Right lobe of liver (tissue), 6 donors: ENCODE results near the gene RAP2B. TPM values are rescaled to one million over a fixed set of nuclear protein-coding genes. Genes with fewer than 3 reads are reported as not detected.

Experiments used
- ATAC-seq, 4 donors: fragments of 200-7000 bp; cut with Tn5 transposase; one replicate each; pipeline ENCODE4 v1.9.1; 2020; ENCODE audit warnings: mild to moderate bottlenecking in 4 of 4, moderate library complexity in 4 of 4
- DNase-seq, 3 donors: peaks; one replicate each; pipeline ENCODE4 v3.0.0-alpha.2; 2020
- H3K27ac ChIP-seq, 3 donors: fragments of 200-600 bp; one replicate each; pipeline ENCODE4 v1.8.0; 2022
- H3K27me3 ChIP-seq, 2 donors: fragments of 200-600 bp; one replicate each; pipeline ENCODE4 v1.8.0; 2022
- H3K36me3 ChIP-seq, 4 donors: fragments of 200-600 bp; sonication (generic) in 1 of 4; one replicate each; pipeline versions ENCODE4 v1.5.1 to v1.8.0; 2017 to 2022; ENCODE audit warnings: control low read depth in 1 of 4
- H3K4me1 ChIP-seq, 4 donors: fragments of 200-600 bp; sonication (generic) in 1 of 4; one replicate each; pipeline versions ENCODE4 v1.5.1 to v1.8.0; 2017 to 2022; ENCODE audit warnings: control low read depth in 1 of 4
- H3K4me3 ChIP-seq, 3 donors: fragments of 200-600 bp; one replicate each; pipeline ENCODE4 v1.8.0; 2022
- H3K9me3 ChIP-seq, 4 donors: fragments of 200-600 bp; sonication (generic) in 1 of 4; one replicate each; pipeline versions ENCODE4 v1.5.1 to v1.8.0; 2017 to 2022; ENCODE audit warnings: control low read depth in 1 of 4
- CTCF ChIP-seq, 4 donors: fragments of 200-600 bp in 3 of 4; fragments of 450-650 bp in 1 of 4; IDR thresholded peaks; one replicate each; pipeline versions ENCODE4 v1.5.1 to v1.8.0; 2016 to 2022; ENCODE audit warnings: antibody characterized with exemption in 4 of 4, mild to moderate bottlenecking in 2 of 4
- POLR2A ChIP-seq: fragments of 450-650 bp; IDR thresholded peaks from one replicate; pipeline ENCODE4 v1.6.1; 2017; ENCODE audit warnings: antibody characterized with exemption, mild to moderate bottlenecking
- WGBS: methylation state at CpG from one replicate; pipeline ENCODE4 v1.1.6; 2018; ENCODE audit warnings: low coverage, low lambda C conversion rate; ENCODE audit not compliant: insufficient coverage; ENCODE audit errors: missing lambda C conversion rate; 5-methylcytosine and 5-hydroxymethylcytosine counted together
- intact Hi-C, 2 donors: fragments of 100-400 bp; cut with DNase I; formaldehyde crosslinking; loops; one replicate each; pipeline versions ENCODE4 v1.11.2 to v1.14.1; 2022
- total RNA-seq, 6 experiments: library from RNA; depleted of rRNA in 2 of 6; stranded (reverse); fragments of >200 nt in 2 of 6; fragmentation: NEBNext Ultra II Directional in 3 of 6; extraction: Animal tissue kit (Norgen Biotek cat#: 25700) in 3 of 6; gene quantifications; one replicate each; pipeline versions ENCODE4 v1.1.0 to v1.2.4, GENCODE V29; 2016 to 2023
- donor health status: DM: no; HTN: yes; CAD: no.
- donor health status: DM: no; HTN: no; CAD: no.
- donor health status: DM: no; HTN: no; CAD: no.
- donor health status: DM: no; HTN: yes; CAD: no.
- donor health status: DM: no; HTN: yes; CAD: no.

Gene RAP2B
- total RNA-seq, 6 experiments from 2014 or later: 2.4 to 17.6 (median 4.5) TPM

GRCh38 chr3:153209596-153209995, 47.6 kb downstream of the RAP2B start:
- Histone ChIP-seq H3K27me3 (no peaks in the 10 kb centered on the region), H3K27ac (no peak overlapping the region), H3K36me3 (no peaks in the 10 kb centered on the region), H3K4me3 (no peak overlapping the region), H3K4me1 (no peaks in the 10 kb centered on the region), H3K9me3 (no peaks in the 10 kb centered on the region)
- intact Hi-C loops: no loop called here
- TF ChIP-seq POLR2A (no peak), CTCF (IDR thresholded peaks at IDR 0.05) (no peak)
- peak; percentile 32 to 65 (median 54) for ATAC-seq
- WGBS: 56% methylated on average over 4 of the region's 8 CpGs
- DNase-seq: peak; percentile 37 to 57 (median 50)

GRCh38 chr3:153210146-153210545, 48.1 kb downstream of the RAP2B start:
- DNase-seq: no peak
- Histone ChIP-seq H3K36me3 (no peaks in the 10 kb centered on the region), H3K27ac (no peak overlapping the region), H3K27me3 (no peaks in the 10 kb centered on the region), H3K4me3 (no peak overlapping the region), H3K9me3 (no peaks in the 10 kb centered on the region), H3K4me1 (no peaks in the 10 kb centered on the region)
- intact Hi-C loops: no loop called here
- TF ChIP-seq POLR2A: no peak
- TF ChIP-seq CTCF (IDR thresholded peaks at IDR 0.05): no peak
- ATAC-seq: no peak
- WGBS: 55% methylated on average over 3 of the region's 3 CpGs

- no peak overlapping the region for H3K4me3 ChIP-seq
- WGBS: 45% methylated on average over 1 of the region's 1 CpG
- intact Hi-C loops: no loop called here
- ATAC-seq: peak in 1 of 4 donors; percentile 21
- no peaks in the 10 kb centered on the region for H3K36me3 ChIP-seq
- TF ChIP-seq POLR2A (no peak), CTCF (IDR thresholded peaks at IDR 0.05) (no peak)
- no peaks in the 10 kb centered on the region for H3K27me3 ChIP-seq
- no peaks in the 10 kb centered on the region for H3K9me3 ChIP-seq
- H3K4me1 ChIP-seq: no peaks in the 10 kb centered on the region
- H3K27ac ChIP-seq: no peak overlapping the region
- DNase-seq: no peak
These were observed 48.6 kb downstream of the RAP2B start for GRCh38 chr3:153210660-153211059.

GRCh38 chr3:153215497-153215896, 53.5 kb downstream of the RAP2B start:
- no peaks in the 10 kb centered on the region for H3K9me3 ChIP-seq
- intact Hi-C loops: no loop called here
- no peak overlapping the region for H3K27ac ChIP-seq
- no peaks in the 10 kb centered on the region for H3K4me1 ChIP-seq
- H3K27me3 ChIP-seq: no peaks in the 10 kb centered on the region
- no peak for TF ChIP-seq CTCF (IDR thresholded peaks at IDR 0.05)
- no peak for TF ChIP-seq POLR2A
- ATAC-seq (no peak), DNase-seq (no peak)
- WGBS: 90% methylated on average over 1 of the region's 1 CpG
- H3K36me3 ChIP-seq: no peaks in the 10 kb centered on the region
- no peak overlapping the region for H3K4me3 ChIP-seq

- intact Hi-C loops: no loop called here
- TF ChIP-seq POLR2A: no peak
- TF ChIP-seq CTCF (IDR thresholded peaks at IDR 0.05): no peak
- no peaks in the 10 kb centered on the region for H3K27me3 ChIP-seq
- ATAC-seq: no peak
- no peak for DNase-seq
- H3K9me3 ChIP-seq: no peaks in the 10 kb centered on the region
- H3K4me1 ChIP-seq: peaks cover 0 to under 1% (median 0%) of the 10 kb centered on the region in 4 donors
- H3K4me3 ChIP-seq: no peak overlapping the region
- no peaks in the 10 kb centered on the region for H3K36me3 ChIP-seq
- WGBS: 64% methylated on average over 5 of the region's 5 CpGs
- no peak overlapping the region for H3K27ac ChIP-seq
These were observed 53.9 kb downstream of the RAP2B start for GRCh38 chr3:153215966-153216365.
